H1 (cell line): ENCODE measurements around the gene HIGD2A.

Experiments
- EP300 ChIP-seq, 2 experiments: IDR thresholded peaks; 1 replicate in 1 of 2; 2 replicates in 1 of 2; pipeline ENCODE4 v1.6.1; 2011 to 2012; ENCODE audit warnings: low read depth in 2 of 2, low read length in 2 of 2, mild to moderate bottlenecking in 2 of 2, borderline replicate concordance in 1 of 2, inconsistent platforms in 1 of 2, moderate library complexity in 1 of 2
- GTF2F1 ChIP-seq: IDR thresholded peaks from 2 replicates; pipeline ENCODE4 v1.6.1; 2012; ENCODE audit warnings: low read depth, low read length, improper control_type of control experiment, borderline replicate concordance
- HDAC2 ChIP-seq, 2 experiments: fragments of 300-600 bp in 1 of 2; sonication (generic) in 1 of 2; IDR thresholded peaks; 2 replicates each; pipeline ENCODE4 v1.6.1; 2011 to 2012; ENCODE audit warnings: low read depth in 2 of 2, low read length in 2 of 2, mild to moderate bottlenecking in 2 of 2, moderate library complexity in 2 of 2, borderline replicate concordance in 1 of 2, inconsistent platforms in 1 of 2
- POLR2A ChIP-seq, 2 experiments: IDR thresholded peaks; 1 replicate in 1 of 2; 2 replicates in 1 of 2; pipeline ENCODE4 v1.6.1; 2011; ENCODE audit warnings: low read depth in 2 of 2, low read length in 2 of 2, mild to moderate bottlenecking in 2 of 2; ENCODE audit errors: control extremely low read depth in 1 of 2
- POLR2AphosphoS5 ChIP-seq: IDR thresholded peaks from 2 replicates; pipeline ENCODE4 v1.6.1; 2011; ENCODE audit warnings: low read depth, low read length
- SUZ12 ChIP-seq: fragments of 200-600 bp; sonication (generic); IDR thresholded peaks from 2 replicates; pipeline ENCODE4 v1.6.1; 2012; ENCODE audit warnings: mild to moderate bottlenecking, inconsistent platforms, low read length, moderate library complexity, mixed read lengths
- TAF1 ChIP-seq: IDR thresholded peaks from 2 replicates; pipeline ENCODE4 v1.6.1; 2011; ENCODE audit warnings: mild to moderate bottlenecking, low read depth, low read length
- ZNF274 ChIP-seq: IDR thresholded peaks from 2 replicates; pipeline ENCODE4 v1.7.0; 2012; ENCODE audit warnings: low read length, borderline replicate concordance; ENCODE audit errors: extremely low read depth
- TF ChIP-seq, protein P1 (sequence below), 3 experiments: IDR thresholded peaks; 1 replicate in 2 of 3; 2 replicates in 1 of 3; pipeline versions ENCODE4 v1.5.1 to v1.6.1; 2011; ENCODE audit warnings: low read length in 3 of 3, mild to moderate bottlenecking in 3 of 3, inconsistent platforms in 2 of 3, low read depth in 1 of 3, moderate library complexity in 1 of 3; ENCODE audit not compliant: insufficient read depth in 1 of 3; ENCODE audit errors: control extremely low read depth in 1 of 3
- TF ChIP-seq, protein P2 (sequence below): IDR thresholded peaks from 2 replicates; pipeline ENCODE4 v1.6.1; 2012; ENCODE audit warnings: inconsistent platforms
- TF ChIP-seq, protein P3 (sequence below): IDR thresholded peaks from 2 replicates; pipeline ENCODE4 v1.6.1; 2012; ENCODE audit warnings: low read length, inconsistent platforms

DNA sequence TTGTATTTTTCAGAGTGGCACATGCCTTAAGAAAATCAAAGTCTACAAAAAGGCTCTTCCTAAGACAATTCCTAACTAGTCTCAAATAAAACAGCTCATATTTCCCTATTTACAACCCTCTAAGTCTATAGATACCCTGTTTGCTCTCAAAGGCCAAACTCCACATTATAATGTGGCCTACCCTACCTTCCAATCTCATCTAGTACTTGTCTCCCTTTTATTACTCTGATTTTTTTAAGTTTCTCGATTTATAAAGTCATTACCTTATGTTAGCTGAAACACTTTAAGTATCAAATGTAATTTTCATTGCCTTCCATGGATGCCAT lies 46.4 kb upstream of the HIGD2A start:
- TF ChIP-seq GTF2F1 (no peak), EP300 (IDR thresholded peaks at IDR 0.05; ENCODE audit: borderline replicate concordance in 1 of 2, low read depth in 2 of 2, low read length in 2 of 2) (no peak), HDAC2 (IDR thresholded peaks at IDR 0.05; ENCODE audit: borderline replicate concordance in 1 of 2, low read depth in 2 of 2, low read length in 2 of 2) (no peak), ZNF274 (no peak), POLR2A (IDR thresholded peaks at IDR 0.05; ENCODE audit: control extremely low read depth in 1 of 2, low read depth in 2 of 2, low read length in 2 of 2) (no peak), POLR2AphosphoS5 (no peak), TAF1 (no peak), SUZ12 (no peak)
- TF ChIP-seq, protein P1, sequence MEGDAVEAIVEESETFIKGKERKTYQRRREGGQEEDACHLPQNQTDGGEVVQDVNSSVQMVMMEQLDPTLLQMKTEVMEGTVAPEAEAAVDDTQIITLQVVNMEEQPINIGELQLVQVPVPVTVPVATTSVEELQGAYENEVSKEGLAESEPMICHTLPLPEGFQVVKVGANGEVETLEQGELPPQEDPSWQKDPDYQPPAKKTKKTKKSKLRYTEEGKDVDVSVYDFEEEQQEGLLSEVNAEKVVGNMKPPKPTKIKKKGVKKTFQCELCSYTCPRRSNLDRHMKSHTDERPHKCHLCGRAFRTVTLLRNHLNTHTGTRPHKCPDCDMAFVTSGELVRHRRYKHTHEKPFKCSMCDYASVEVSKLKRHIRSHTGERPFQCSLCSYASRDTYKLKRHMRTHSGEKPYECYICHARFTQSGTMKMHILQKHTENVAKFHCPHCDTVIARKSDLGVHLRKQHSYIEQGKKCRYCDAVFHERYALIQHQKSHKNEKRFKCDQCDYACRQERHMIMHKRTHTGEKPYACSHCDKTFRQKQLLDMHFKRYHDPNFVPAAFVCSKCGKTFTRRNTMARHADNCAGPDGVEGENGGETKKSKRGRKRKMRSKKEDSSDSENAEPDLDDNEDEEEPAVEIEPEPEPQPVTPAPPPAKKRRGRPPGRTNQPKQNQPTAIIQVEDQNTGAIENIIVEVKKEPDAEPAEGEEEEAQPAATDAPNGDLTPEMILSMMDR (IDR thresholded peaks at IDR 0.05; ENCODE audit: control extremely low read depth in 1 of 3, insufficient read depth in 1 of 3, low read depth in 1 of 3, low read length in 3 of 3): no peak
- TF ChIP-seq, protein P2, sequence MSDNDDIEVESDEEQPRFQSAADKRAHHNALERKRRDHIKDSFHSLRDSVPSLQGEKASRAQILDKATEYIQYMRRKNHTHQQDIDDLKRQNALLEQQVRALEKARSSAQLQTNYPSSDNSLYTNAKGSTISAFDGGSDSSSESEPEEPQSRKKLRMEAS: no peak
- TF ChIP-seq, protein P3, sequence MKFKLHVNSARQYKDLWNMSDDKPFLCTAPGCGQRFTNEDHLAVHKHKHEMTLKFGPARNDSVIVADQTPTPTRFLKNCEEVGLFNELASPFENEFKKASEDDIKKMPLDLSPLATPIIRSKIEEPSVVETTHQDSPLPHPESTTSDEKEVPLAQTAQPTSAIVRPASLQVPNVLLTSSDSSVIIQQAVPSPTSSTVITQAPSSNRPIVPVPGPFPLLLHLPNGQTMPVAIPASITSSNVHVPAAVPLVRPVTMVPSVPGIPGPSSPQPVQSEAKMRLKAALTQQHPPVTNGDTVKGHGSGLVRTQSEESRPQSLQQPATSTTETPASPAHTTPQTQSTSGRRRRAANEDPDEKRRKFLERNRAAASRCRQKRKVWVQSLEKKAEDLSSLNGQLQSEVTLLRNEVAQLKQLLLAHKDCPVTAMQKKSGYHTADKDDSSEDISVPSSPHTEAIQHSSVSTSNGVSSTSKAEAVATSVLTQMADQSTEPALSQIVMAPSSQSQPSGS: no peak
